Activated B cell treated with CpG ODN at 0.5 μM for 24 hours (primary cell): ENCODE data around the gene CLIP1. TPM values are rescaled to one million over a fixed set of nuclear protein-coding genes. Genes with fewer than 3 reads are reported as not detected.

Experiments
- ATAC-seq: fragments of 200-7000 bp; cut with Tn5 transposase; one replicate; pipeline ENCODE4 v1.10.0; 2021; ENCODE audit warnings: low read depth, mild to moderate bottlenecking, moderate library complexity
- CTCF ChIA-PET: fragments of 350-600 bp; sonication (Branson Sonifier 250); formaldehyde crosslinking; loops from one replicate; lab custom pipeline; 2021; ENCODE audit warnings: antibody characterized with exemption; lab: Charles Lee
- POLR2A ChIA-PET: fragments of 350-600 bp; sonication (Branson Sonifier 250); formaldehyde crosslinking; loops from one replicate; lab custom pipeline; 2021; ENCODE audit warnings: antibody characterized with exemption; lab: Charles Lee
- DNase-seq: peaks from one replicate; pipeline ENCODE4 v3.0.0; 2022
- H3K27ac Mint-ChIP-seq: one replicate; pipeline ENCODE4 v1.8.0; 2020; ENCODE audit warnings: mixed read lengths
- H3K27me3 Mint-ChIP-seq: one replicate; pipeline ENCODE4 v1.8.0; 2021; ENCODE audit warnings: mixed read lengths
- H3K36me3 Mint-ChIP-seq: one replicate; pipeline ENCODE4 v1.8.0; 2021; ENCODE audit warnings: low read depth, mixed read lengths
- H3K4me1 Mint-ChIP-seq: one replicate; pipeline ENCODE4 v1.8.0; 2021; ENCODE audit warnings: mixed read lengths
- H3K4me3 Mint-ChIP-seq: one replicate; pipeline ENCODE4 v1.8.0; 2020; ENCODE audit warnings: mild to moderate bottlenecking, mixed read lengths
- H3K9me3 Mint-ChIP-seq: one replicate; pipeline ENCODE4 v1.8.0; 2020; ENCODE audit warnings: mixed read lengths
- intact Hi-C: fragments of 100-400 bp; cut with micrococcal nuclease; formaldehyde crosslinking; loops from one replicate; pipeline ENCODE4 v1.15.1; 2024
- total RNA-seq: library from RNA; stranded (reverse); gene quantifications from 2 replicates; pipeline ENCODE4 v1.2.3, GENCODE V29; 2022
- TF ChIP-seq, protein P1 (sequence below): fragments of 200-600 bp; IDR thresholded peaks from one replicate; pipeline ENCODE4 v1.8.0; 2022; ENCODE audit warnings: antibody characterized with exemption, mild to moderate bottlenecking

CLIP1 gene
- total RNA-seq, 1 donor from 2014 or later = 63.2 TPM

DNA sequence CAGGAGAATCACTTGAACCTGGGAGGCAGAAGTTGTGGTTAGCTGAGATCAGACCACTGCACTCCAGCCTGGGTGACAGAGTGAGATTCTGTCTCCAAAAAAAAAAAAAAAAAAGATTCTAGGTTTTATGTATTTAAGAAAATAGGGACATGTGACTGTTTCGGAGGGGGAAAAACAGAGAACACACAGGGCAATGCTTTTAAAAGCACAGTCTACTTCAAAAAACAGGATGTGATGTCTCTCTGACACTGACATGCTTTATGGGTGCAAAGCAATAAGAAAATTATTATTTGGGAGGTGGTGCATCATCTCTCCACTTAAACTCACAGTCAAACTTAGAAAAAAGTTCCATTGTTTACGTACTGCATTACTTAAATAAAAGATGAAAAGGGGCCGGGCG, 28.7 kb downstream of the CLIP1 start:
- ChIA-PET POLR2A (no interaction called here), CTCF (no interaction called here)
- DNase-seq (no peak), ATAC-seq (peak; percentile 25)
- Mint-ChIP-seq H3K27me3 (no peaks in the 10 kb centered on the region), H3K4me3 (no peak overlapping the region), H3K36me3 (peaks cover 7% of the 10 kb centered on the region), H3K9me3 (no peaks in the 10 kb centered on the region), H3K27ac (no peak overlapping the region), H3K4me1 (peaks cover 10% of the 10 kb centered on the region)
- TF ChIP-seq, protein P1, sequence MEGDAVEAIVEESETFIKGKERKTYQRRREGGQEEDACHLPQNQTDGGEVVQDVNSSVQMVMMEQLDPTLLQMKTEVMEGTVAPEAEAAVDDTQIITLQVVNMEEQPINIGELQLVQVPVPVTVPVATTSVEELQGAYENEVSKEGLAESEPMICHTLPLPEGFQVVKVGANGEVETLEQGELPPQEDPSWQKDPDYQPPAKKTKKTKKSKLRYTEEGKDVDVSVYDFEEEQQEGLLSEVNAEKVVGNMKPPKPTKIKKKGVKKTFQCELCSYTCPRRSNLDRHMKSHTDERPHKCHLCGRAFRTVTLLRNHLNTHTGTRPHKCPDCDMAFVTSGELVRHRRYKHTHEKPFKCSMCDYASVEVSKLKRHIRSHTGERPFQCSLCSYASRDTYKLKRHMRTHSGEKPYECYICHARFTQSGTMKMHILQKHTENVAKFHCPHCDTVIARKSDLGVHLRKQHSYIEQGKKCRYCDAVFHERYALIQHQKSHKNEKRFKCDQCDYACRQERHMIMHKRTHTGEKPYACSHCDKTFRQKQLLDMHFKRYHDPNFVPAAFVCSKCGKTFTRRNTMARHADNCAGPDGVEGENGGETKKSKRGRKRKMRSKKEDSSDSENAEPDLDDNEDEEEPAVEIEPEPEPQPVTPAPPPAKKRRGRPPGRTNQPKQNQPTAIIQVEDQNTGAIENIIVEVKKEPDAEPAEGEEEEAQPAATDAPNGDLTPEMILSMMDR = no peak
- intact Hi-C loops = no loop called here

DNA sequence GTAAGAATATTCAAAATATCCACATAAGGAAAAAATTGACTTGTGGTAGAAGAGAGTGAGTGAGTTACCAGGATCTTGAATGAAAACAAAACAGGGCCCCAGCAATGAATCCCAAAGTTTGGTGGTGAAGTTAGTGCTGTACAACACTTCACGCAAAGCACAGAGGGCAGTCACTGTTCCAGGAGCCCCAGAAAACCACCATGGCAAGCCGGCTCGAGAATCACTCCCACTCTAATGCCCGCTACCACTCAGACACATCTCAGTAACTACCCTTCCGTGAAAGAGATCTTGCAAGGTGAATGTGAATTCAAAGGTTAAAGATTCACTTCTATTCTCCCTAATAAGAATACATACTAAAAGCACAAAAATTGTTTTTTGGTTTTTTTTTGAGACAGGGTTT, 30.1 kb downstream of the CLIP1 start:
- H3K4me3 Mint-ChIP-seq = no peak overlapping the region
- peaks cover 7% of the 10 kb centered on the region for H3K36me3 Mint-ChIP-seq
- H3K27ac Mint-ChIP-seq = no peak overlapping the region
- ChIA-PET POLR2A (no interaction called here), CTCF (no interaction called here)
- ATAC-seq (no peak), DNase-seq (no peak)
- intact Hi-C loops = no loop called here
- H3K9me3 Mint-ChIP-seq = no peaks in the 10 kb centered on the region
- H3K27me3 Mint-ChIP-seq = no peaks in the 10 kb centered on the region
- TF ChIP-seq, protein P1 = no peak
- H3K4me1 Mint-ChIP-seq = peaks cover 10% of the 10 kb centered on the region

DNA sequence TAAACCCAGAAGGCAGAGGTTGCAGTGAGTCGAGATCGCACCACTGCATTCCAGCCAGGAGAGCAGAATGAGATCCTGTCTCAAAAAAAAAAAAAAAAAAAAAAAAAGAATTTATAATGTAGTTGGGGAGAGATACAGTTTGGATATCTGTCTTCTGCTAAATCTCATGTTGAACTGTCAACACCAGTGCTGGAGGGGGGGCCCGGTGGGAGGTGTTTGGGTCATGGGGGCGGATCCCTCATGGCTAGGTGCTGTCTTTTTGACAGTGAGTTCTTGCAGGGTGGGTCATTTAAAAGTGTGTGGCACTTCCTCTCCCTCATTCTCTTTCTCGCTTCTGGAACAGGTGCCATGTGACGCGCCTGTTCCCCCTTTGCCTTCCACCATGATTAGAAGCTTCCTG, 32.8 kb downstream of the CLIP1 start:
- Mint-ChIP-seq H3K27me3 (no peaks in the 10 kb centered on the region), H3K27ac (no peak overlapping the region), H3K9me3 (no peaks in the 10 kb centered on the region), H3K36me3 (peaks cover 1% of the 10 kb centered on the region), H3K4me3 (no peak overlapping the region), H3K4me1 (peaks cover 15% of the 10 kb centered on the region)
- CTCF ChIA-PET = interaction anchor here (0.9 kb wide), 1 partner anchor 34 kb away, joined by 3 read pairs; no protein-coding TSS in a partner anchor
- TF ChIP-seq, protein P1 = no peak
- no peak for ATAC-seq
- POLR2A ChIA-PET = no interaction called here
- no peak for DNase-seq
- intact Hi-C loops = no loop called here

DNA sequence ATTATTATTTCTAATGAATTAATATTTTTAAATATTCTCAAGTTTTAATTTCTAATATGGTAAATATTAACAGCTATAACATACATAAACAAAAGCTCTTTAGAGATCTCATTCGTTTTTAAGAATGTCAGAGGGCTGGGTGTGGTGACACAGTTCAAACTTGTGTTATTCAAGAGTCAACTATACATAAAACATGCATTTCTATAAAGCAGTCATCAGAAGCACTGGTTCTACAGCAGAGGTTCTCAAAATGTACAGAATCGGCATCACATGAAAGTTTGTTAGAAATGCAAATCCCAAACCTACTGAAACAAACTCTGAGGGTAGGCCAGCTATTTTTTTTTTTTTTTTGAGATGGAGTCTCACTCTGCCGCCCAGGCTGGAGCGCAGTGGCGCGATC, 34.6 kb downstream of the CLIP1 start:
- Mint-ChIP-seq H3K4me1 (peaks cover 7% of the 10 kb centered on the region), H3K4me3 (no peak overlapping the region), H3K36me3 (peaks cover 1% of the 10 kb centered on the region), H3K27ac (no peak overlapping the region), H3K27me3 (no peaks in the 10 kb centered on the region), H3K9me3 (no peaks in the 10 kb centered on the region)
- ChIA-PET POLR2A (interaction anchor here (0.6 to 0.7 kb wide), 3 partner anchors 19 to 697 kb away, joined by 3 read pairs; no protein-coding TSS in a partner anchor), CTCF (interaction anchor here (0.6 kb wide), 2 partner anchors 11 to 31 kb away, joined by 3 read pairs; no protein-coding TSS in a partner anchor)
- no peak for DNase-seq
- intact Hi-C loops = no loop called here
- TF ChIP-seq, protein P1 = no peak
- ATAC-seq = no peak

DNA sequence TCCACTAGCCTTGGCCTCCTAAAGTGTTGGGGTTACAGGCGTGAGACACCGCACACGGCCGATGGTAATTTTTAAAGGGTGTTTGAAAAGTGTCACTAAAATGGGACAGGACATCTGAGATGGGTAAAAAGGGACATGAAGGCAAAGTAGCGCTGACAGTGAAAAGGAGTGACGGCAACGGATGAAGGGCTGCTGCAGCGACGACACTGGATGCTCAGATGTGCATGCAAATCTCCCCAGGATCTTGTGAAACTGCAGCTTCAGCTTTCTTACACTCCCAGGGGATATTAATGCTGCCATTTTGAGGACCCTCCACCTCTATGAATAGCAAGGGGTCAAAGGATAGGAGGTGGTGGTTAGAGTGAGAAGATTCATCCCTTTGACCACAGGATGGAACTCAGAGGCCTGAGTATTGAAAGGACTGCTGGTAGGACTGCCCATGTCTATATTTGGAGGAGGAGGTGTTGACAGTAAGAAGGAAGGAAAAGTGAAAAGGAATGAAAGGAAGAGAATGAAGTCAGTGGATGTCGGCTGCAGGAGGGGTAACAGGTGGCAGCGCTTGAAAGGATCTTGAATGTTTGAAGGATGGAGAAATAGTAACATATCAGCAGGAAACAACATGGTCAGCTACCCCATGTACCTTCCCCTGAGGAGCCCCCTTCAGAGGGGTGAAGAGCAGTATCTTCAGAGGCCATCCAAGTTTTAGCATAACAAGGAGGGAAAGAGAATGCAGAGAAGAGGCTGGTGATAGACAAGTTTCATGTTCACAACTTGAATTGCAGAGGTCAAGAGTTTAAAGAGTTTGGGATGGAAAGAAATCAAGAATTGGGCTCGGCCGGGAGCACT, 37.1 kb downstream of the CLIP1 start:
- no peak for ATAC-seq
- Mint-ChIP-seq H3K36me3 (peaks cover 10% of the 10 kb centered on the region), H3K27ac (no peak overlapping the region), H3K27me3 (no peaks in the 10 kb centered on the region), H3K9me3 (no peaks in the 10 kb centered on the region), H3K4me1 (peaks cover 16% of the 10 kb centered on the region), H3K4me3 (no peak overlapping the region)
- no peak for DNase-seq
- ChIA-PET POLR2A (interaction anchor here (0.7 kb wide), 1 partner anchor 80 kb away, joined by 4 read pairs; no protein-coding TSS in a partner anchor), CTCF (no interaction called here)
- TF ChIP-seq, protein P1 = no peak
- intact Hi-C loops = no loop called here
